HepG2 (cell line): ENCODE measurements around the gene PRKAR2B. TPM values are rescaled to one million over a fixed set of nuclear protein-coding genes. Genes with fewer than 3 reads are reported as not detected.

Experiments
- ATAC-seq: fragments of 200-7000 bp; cut with Tn5 transposase; 3 replicates; pipeline ENCODE4 v1.9.1; 2020; ENCODE audit warnings: mild to moderate bottlenecking, moderate library complexity
- BruUV-seq: library from RNA; stranded (reverse); fragments of 400-500 nt; replicated peaks from 2 replicates; lab custom pipeline; 2021; lab: Mats Ljungman, UMichigan
- CTCF ChIA-PET: fragments of 300-600 bp; formaldehyde crosslinking; extraction: SDS; loops from one replicate; lab custom pipeline; 2021; ENCODE audit warnings: low total read pairs, inconsistent platforms, low intra/inter-chr PET ratio; lab: Yijun Ruan, JAX
- POLR2A ChIA-PET: fragments of 350-600 bp; sonication (Branson Sonifier 250); formaldehyde crosslinking; loops from one replicate; lab custom pipeline; 2020; ENCODE audit warnings: antibody characterized with exemption, inconsistent platforms; lab: Yijun Ruan, JAX
- DNase-seq: peaks from one replicate; pipeline ENCODE4 v3.0.0-alpha.2; 2015; ENCODE audit warnings: low spot score
- FAIRE-seq: peaks from 3 replicates; lab custom pipeline; 2011; peaks lifted over from hg19 to GRCh38; lab: Jason Lieb, UNC
- H2AFZ ChIP-seq: one replicate; pipeline ENCODE4 v1.6.1; 2011; ENCODE audit warnings: low read length, inconsistent platforms
- H3K27ac ChIP-seq: fragments of 300-600 bp; 3 replicates; pipeline ENCODE4 v1.8.0; 2011; ENCODE audit warnings: mixed run types, mild to moderate bottlenecking, mixed read lengths, low read length, inconsistent platforms; ENCODE audit not compliant: insufficient read depth; ENCODE audit errors: extremely low read length
- H3K27me3 ChIP-seq, 2 experiments: fragments of 200-600 bp in 1 of 2; 2 replicates in 1 of 2; 3 replicates in 1 of 2; pipeline versions ENCODE4 v1.6.0 to v1.8.0; 2011; ENCODE audit warnings: low read length in 2 of 2, mild to moderate bottlenecking in 2 of 2, moderate library complexity in 2 of 2, inconsistent platforms in 1 of 2; ENCODE audit not compliant: insufficient read depth in 2 of 2, control insufficient read depth in 1 of 2
- H3K36me3 ChIP-seq, 2 experiments: fragments of 200-600 bp in 1 of 2; replicated peaks in 1 of 2; 2 replicates in 1 of 2; 3 replicates in 1 of 2; pipeline versions ENCODE4 v1.5.1 to v1.8.0; 2011; ENCODE audit warnings: low read length in 2 of 2, inconsistent platforms in 1 of 2; ENCODE audit not compliant: insufficient read depth in 2 of 2, control insufficient read depth in 1 of 2
- H3K4me1 ChIP-seq: 2 replicates; pipeline ENCODE4 v1.5.1; 2012; ENCODE audit warnings: low read length, inconsistent platforms; ENCODE audit not compliant: insufficient read depth
- H3K4me2 ChIP-seq: 2 replicates; pipeline ENCODE4 v1.6.0; 2011; ENCODE audit warnings: low read depth, low read length, inconsistent platforms
- H3K4me3 ChIP-seq, 3 experiments: fragments of 200-600 bp in 1 of 3; sonication (generic), shearing (Covaris generic) in 1 of 3; replicated peaks in 1 of 3; 2 replicates each; pipeline ENCODE4 v1.5.1; 2011 to 2016; ENCODE audit warnings: low read length in 3 of 3, inconsistent platforms in 2 of 3, low read depth in 2 of 3, mild to moderate bottlenecking in 2 of 3, control low read depth in 1 of 3, mixed read lengths in 1 of 3; ENCODE audit not compliant: insufficient read depth in 1 of 3
- H3K79me2 ChIP-seq: one replicate; pipeline ENCODE4 v1.6.1; 2011; ENCODE audit warnings: low read length, inconsistent platforms; ENCODE audit not compliant: insufficient read depth
- H3K9ac ChIP-seq: 2 replicates; pipeline ENCODE4 v1.6.0; 2011; ENCODE audit warnings: mild to moderate bottlenecking, low read depth, low read length, inconsistent platforms; ENCODE audit not compliant: insufficient read depth
- H3K9me3 ChIP-seq: 2 replicates; pipeline ENCODE4 v1.5.1; 2012; ENCODE audit warnings: mild to moderate bottlenecking, low read length
- H4K20me1 ChIP-seq: 2 replicates; pipeline ENCODE4 v1.6.0; 2011; ENCODE audit warnings: inconsistent platforms, mild to moderate bottlenecking, low read length, moderate library complexity; ENCODE audit not compliant: insufficient read depth
- CENPT ChIP-seq: sonication (generic); formaldehyde crosslinking; IDR thresholded peaks from 2 replicates; pipeline ENCODE4 v1.8.0; 2022; ENCODE audit warnings: low read depth, mild to moderate bottlenecking, moderate library complexity, missing genetic modification reagents
- JUND ChIP-seq: sonication (generic); formaldehyde crosslinking; IDR thresholded peaks from 2 replicates; pipeline ENCODE4 v1.8.0; 2022; ENCODE audit warnings: mild to moderate bottlenecking, missing genetic modification reagents
- KLF6 ChIP-seq: IDR thresholded peaks from 2 replicates; pipeline ENCODE4 v1.8.0; 2016; ENCODE audit warnings: missing biosample characterization, missing genetic modification reagents
- POGZ ChIP-seq: sonication (generic); formaldehyde crosslinking; IDR thresholded peaks from 2 replicates; pipeline ENCODE4 v1.4.0; 2020; ENCODE audit warnings: mild to moderate bottlenecking, missing genetic modification reagents
- RBM39 ChIP-seq: fragments of 200-400 bp; formaldehyde crosslinking; IDR thresholded peaks from one replicate; pipeline ENCODE4 v1.6.1; 2018; ENCODE audit warnings: antibody characterized with exemption, mild to moderate bottlenecking, low read depth, low read length; ENCODE audit not compliant: poor library complexity, severe bottlenecking
- RXRB ChIP-seq: IDR thresholded peaks from 2 replicates; pipeline ENCODE4 v1.6.1; 2016; ENCODE audit warnings: borderline replicate concordance, missing genetic modification reagents, missing compliant biosample characterization
- SKI ChIP-seq: fragments of 450-650 bp; IDR thresholded peaks from one replicate; pipeline ENCODE4 v1.6.1; 2018; ENCODE audit warnings: mild to moderate bottlenecking; ENCODE audit not compliant: partially characterized antibody
- ZNF180 ChIP-seq: sonication (generic); formaldehyde crosslinking; IDR thresholded peaks from 2 replicates; pipeline ENCODE4 v1.4.0; 2020; ENCODE audit warnings: low read depth, missing genetic modification reagents, borderline replicate concordance
- ZNF234 ChIP-seq: sonication (generic); formaldehyde crosslinking; conservative IDR thresholded peaks from 2 replicates; pipeline ENCODE4 v1.5.1; 2020; ENCODE audit warnings: mild to moderate bottlenecking, missing genetic modification reagents
- WGBS: methylation state at CpG from one replicate; pipeline ENCODE4 v1.1.6; 2017; ENCODE audit warnings: low lambda C conversion rate; 5-methylcytosine and 5-hydroxymethylcytosine counted together
- in situ Hi-C: cut with HindIII; loops from 2 replicates; pipeline ENCODE4 v1.10.0; 2017; ENCODE audit warnings: low pct_unique_long_range_greater_than_20kb; ENCODE audit not compliant: extremely low pct_ligation_motif_present
- intact Hi-C: fragments of 100-400 bp; cut with micrococcal nuclease; formaldehyde crosslinking; loops from one replicate; pipeline ENCODE4 v1.10.0; 2022; ENCODE audit not compliant: unreplicated experiment
- polyA plus RNA-seq, 8 experiments: library from polyadenylated mRNA; depleted of rRNA in 3 of 8; stranded (reverse) in 7 of 8; unstranded in 1 of 8; fragments of >200 nt; fragmentation: Illumina TruSeq in 4 of 8; extraction: Trizol in 4 of 8; gene quantifications; 2 replicates each; pipeline versions ENCODE4 v1.2.1 to v1.2.3, GENCODE V29; 2011 to 2016; ENCODE audit warnings: low read depth in 4 of 8, missing spikeins in 1 of 8, mixed read lengths in 1 of 8; ENCODE audit not compliant: insufficient read depth in 1 of 8
- total RNA-seq, 5 experiments: library from RNA; depleted of rRNA; stranded (reverse); fragments of >200 nt; fragmentation: Illumina TruSeq; extraction: Trizol; gene quantifications; 2 replicates each; pipeline ENCODE4 v1.2.3, GENCODE V29; 2016; ENCODE audit warnings: low read depth in 1 of 5
- TF ChIP-seq, protein P1 (sequence below): sonication (generic); IDR thresholded peaks from 2 replicates; pipeline ENCODE4 v1.6.1; 2016; ENCODE audit warnings: low read depth, borderline replicate concordance
- TF ChIP-seq, protein P2 (sequence below): sonication (generic); formaldehyde crosslinking; IDR thresholded peaks from 2 replicates; pipeline ENCODE4 v1.5.1; 2020; ENCODE audit warnings: missing genetic modification reagents, mild to moderate bottlenecking, borderline replicate concordance

PRKAR2B gene
- total and polyA plus RNA-seq, 2 of the 13 experiments (the other 11 are each of a cell fraction or from before 2014, with no cell fraction given): not detected

GRCh38 chr7:107173191-107173590 is 128.7 kb downstream of the PRKAR2B start:
- H3K9ac ChIP-seq: no peak overlapping the region
- H3K27me3 ChIP-seq: no peaks in the 10 kb centered on the region
- POLR2A ChIA-PET: no interaction called here
- H3K4me1 ChIP-seq: peaks cover 7% of the 10 kb centered on the region
- TF ChIP-seq POGZ: no peak
- TF ChIP-seq, protein P1, sequence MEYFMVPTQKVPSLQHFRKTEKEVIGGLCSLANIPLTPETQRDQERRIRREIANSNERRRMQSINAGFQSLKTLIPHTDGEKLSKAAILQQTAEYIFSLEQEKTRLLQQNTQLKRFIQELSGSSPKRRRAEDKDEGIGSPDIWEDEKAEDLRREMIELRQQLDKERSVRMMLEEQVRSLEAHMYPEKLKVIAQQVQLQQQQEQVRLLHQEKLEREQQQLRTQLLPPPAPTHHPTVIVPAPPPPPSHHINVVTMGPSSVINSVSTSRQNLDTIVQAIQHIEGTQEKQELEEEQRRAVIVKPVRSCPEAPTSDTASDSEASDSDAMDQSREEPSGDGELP: no peak
- TF ChIP-seq SKI: no peak
- TF ChIP-seq JUND (CRISPR knock-in tag): no peak
- TF ChIP-seq RXRB (CRISPR knock-in tag): no peak
- TF ChIP-seq, all 625 proteins: peak for 0
- H3K79me2 ChIP-seq: peaks cover 75% of the 10 kb centered on the region
- peaks cover 69% of the 10 kb centered on the region for H4K20me1 ChIP-seq
- in situ Hi-C loops: no loop called here
- WGBS: 96% methylated on average over 2 of the region's 2 CpGs
- ATAC-seq (no peak), DNase-seq (no peak), FAIRE-seq (peak; percentile 28)
- CTCF ChIA-PET: no interaction called here
- intact Hi-C loops: no loop called here
- no peak overlapping the region for H3K4me2 ChIP-seq
- TSS peak; percentile 17 for BruUV-seq
- 0 out of 5 replicates have a peak, but pooled peaks cover 0 to 7% of the 10 kb centered on the region in 2 experiments for H3K36me3 ChIP-seq
- H2AFZ ChIP-seq: no peak overlapping the region
- H3K27ac ChIP-seq: no peak overlapping the region
- H3K9me3 ChIP-seq: no peaks in the 10 kb centered on the region
- no peak overlapping the region for H3K4me3 ChIP-seq

GRCh38 chr7:107173691-107174406 is 129.3 kb downstream of the PRKAR2B start:
- Histone ChIP-seq H3K4me2 (no peak overlapping the region), H3K9me3 (no peaks in the 10 kb centered on the region), H3K27me3 (no peaks in the 10 kb centered on the region), H3K4me1 (peaks cover 7% of the 10 kb centered on the region), H3K9ac (no peak overlapping the region), H3K27ac (no peak overlapping the region), H2AFZ (no peak overlapping the region), H3K79me2 (peaks cover 78% of the 10 kb centered on the region), H3K36me3 (0 out of 5 replicates have a peak, but pooled peaks cover 0 to 7% of the 10 kb centered on the region in 2 experiments), H3K4me3 (no peak overlapping the region), H4K20me1 (peaks cover 69% of the 10 kb centered on the region)
- DNase-seq (no peak), FAIRE-seq (no peak), ATAC-seq (no peak)
- WGBS: 92% methylated on average over 4 of the region's 4 CpGs
- BruUV-seq: no TSS peak
- ChIA-PET POLR2A (no interaction called here), CTCF (no interaction called here)
- intact Hi-C loops: no loop called here
- in situ Hi-C loops: no loop called here
- no peak for TF ChIP-seq KLF6 (CRISPR knock-in tag)
- TF ChIP-seq RBM39: no peak
- TF ChIP-seq ZNF234 (CRISPR knock-in tag): no peak
- TF ChIP-seq, protein P2, sequence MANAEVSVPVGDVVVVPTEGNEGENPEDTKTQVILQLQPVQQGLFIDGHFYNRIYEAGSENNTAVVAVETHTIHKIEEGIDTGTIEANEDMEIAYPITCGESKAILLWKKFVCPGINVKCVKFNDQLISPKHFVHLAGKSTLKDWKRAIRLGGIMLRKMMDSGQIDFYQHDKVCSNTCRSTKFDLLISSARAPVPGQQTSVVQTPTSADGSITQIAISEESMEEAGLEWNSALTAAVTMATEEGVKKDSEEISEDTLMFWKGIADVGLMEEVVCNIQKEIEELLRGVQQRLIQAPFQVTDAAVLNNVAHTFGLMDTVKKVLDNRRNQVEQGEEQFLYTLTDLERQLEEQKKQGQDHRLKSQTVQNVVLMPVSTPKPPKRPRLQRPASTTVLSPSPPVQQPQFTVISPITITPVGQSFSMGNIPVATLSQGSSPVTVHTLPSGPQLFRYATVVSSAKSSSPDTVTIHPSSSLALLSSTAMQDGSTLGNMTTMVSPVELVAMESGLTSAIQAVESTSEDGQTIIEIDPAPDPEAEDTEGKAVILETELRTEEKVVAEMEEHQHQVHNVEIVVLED: no peak
- TF ChIP-seq CENPT (CRISPR knock-in tag): no peak
- TF ChIP-seq ZNF180: no peak
